ENCODE data around the gene GRIFIN.
A peak's percentile ranks its signal among the peaks of the same experiment; 100 is the strongest.
"Not testable (repeated sequence)": the region's sequence is repeated elsewhere in the genome, so short reads cannot be mapped to it uniquely, and the experiment has no call there.

The GRIFIN gene

DNA sequence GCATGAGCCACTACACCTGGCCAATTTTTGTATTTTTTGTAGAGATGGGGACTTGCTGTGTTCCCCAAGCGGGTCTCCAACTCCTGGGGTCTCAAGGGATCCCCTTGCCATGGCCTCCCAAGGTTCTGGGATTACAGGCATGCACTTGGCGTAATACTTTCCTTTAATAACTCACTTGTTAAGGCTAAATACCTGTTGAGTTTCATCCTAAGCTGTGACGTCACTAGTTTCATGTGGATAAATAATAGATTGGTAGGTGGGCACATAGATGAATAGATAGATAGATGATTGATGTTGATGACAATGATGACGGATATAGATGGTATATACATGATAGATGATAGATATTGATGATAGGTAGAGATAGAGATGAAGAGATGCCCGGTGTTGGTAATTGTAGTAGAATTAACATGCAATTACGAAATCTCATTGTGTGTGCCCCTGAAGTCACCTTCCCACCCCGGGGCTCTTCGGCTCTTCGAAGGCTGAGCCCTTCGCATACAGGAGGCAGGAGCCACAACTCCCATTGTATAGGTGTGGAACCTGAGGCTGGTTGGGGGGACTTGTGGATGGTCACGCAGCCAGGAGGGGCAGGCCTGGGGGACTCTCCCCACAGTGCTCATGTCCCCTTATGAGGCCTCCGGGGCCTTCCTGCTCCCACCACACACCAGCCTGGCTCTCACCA, 2.6 kb downstream of the GRIFIN start:
- TF ChIP-seq, protein P1, sequence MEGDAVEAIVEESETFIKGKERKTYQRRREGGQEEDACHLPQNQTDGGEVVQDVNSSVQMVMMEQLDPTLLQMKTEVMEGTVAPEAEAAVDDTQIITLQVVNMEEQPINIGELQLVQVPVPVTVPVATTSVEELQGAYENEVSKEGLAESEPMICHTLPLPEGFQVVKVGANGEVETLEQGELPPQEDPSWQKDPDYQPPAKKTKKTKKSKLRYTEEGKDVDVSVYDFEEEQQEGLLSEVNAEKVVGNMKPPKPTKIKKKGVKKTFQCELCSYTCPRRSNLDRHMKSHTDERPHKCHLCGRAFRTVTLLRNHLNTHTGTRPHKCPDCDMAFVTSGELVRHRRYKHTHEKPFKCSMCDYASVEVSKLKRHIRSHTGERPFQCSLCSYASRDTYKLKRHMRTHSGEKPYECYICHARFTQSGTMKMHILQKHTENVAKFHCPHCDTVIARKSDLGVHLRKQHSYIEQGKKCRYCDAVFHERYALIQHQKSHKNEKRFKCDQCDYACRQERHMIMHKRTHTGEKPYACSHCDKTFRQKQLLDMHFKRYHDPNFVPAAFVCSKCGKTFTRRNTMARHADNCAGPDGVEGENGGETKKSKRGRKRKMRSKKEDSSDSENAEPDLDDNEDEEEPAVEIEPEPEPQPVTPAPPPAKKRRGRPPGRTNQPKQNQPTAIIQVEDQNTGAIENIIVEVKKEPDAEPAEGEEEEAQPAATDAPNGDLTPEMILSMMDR (IDR thresholded peaks at IDR 0.05; ENCODE audit: low read depth, low read length): no peak
- DNase-seq: no peak
- no peaks in the 10 kb centered on the region for H3K27me3 ChIP-seq (ENCODE audit: insufficient read depth, low read depth, severe bottlenecking)
- H3K9me3 ChIP-seq (ENCODE audit: severe bottlenecking): no peaks in the 10 kb centered on the region
- no peak overlapping the region for H3K4me3 ChIP-seq (ENCODE audit: low read depth, low read length)
- no peaks in the 10 kb centered on the region for H3K36me3 ChIP-seq
- H3K27ac ChIP-seq: no peak overlapping the region

DNA sequence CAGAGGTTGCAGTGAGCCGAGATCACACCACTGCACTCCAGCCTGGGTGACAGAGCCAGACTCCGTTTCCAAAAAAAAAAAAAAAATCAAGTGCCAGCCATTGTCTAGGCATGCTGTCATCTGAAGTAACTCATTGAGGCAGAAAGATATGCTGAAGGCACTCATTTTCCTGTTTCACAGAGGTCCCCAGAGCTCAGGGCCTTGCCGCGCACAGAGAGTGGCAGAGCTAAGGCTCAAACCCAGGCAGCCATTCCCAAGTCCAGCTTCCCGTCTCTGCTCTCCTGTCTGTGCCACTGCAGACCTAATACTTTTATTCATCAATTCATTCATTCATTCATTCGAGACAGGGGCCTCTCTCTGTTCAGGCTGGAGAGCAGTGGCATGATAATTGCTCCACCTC, 3.5 kb downstream of the GRIFIN start:
- TF ChIP-seq, protein P1 (IDR thresholded peaks at IDR 0.05; ENCODE audit: low read depth, low read length): no peak

DNA sequence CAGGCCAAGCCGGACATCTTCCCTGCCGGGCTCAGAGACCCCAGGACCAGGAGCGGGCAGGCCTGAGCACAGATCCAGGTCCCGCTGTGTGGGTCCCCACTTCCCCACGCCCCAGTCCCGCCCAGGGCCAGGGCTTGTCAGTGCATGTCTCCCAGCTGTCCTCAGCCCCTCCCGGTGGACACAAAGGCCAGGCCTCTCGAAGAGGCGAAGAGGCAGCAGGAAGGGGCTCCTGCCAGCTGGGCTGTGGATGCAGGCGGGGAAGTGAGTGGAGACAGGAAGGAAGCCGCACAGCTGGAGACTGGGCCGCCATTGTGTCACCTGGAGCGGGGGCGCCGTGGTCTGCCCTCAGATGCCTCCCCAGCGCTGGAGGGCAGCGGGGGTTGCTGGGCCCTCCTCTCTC, 4.8 kb downstream of the GRIFIN start:
- Histone ChIP-seq H3K36me3 (no peaks in the 10 kb centered on the region), H3K27me3 (ENCODE audit: insufficient read depth, low read depth, severe bottlenecking) (no peaks in the 10 kb centered on the region), H3K9me3 (ENCODE audit: severe bottlenecking) (no peaks in the 10 kb centered on the region), H3K4me3 (ENCODE audit: low read depth, low read length) (no peak overlapping the region), H3K27ac (peak overlapping the region; percentile 16; the same call in 1 of the 2 replicates)
- TF ChIP-seq, protein P1 (IDR thresholded peaks at IDR 0.05; ENCODE audit: low read depth, low read length): no peak
- peak; percentile 55 for DNase-seq

More for the DNA sequence above, 3.5 kb downstream of the GRIFIN start:
- H3K27ac ChIP-seq: no peak overlapping the region
- no peaks in the 10 kb centered on the region for H3K36me3 ChIP-seq
- no peaks in the 10 kb centered on the region for H3K27me3 ChIP-seq (ENCODE audit: insufficient read depth, low read depth, severe bottlenecking)
- DNase-seq: no peak
- no peaks in the 10 kb centered on the region for H3K9me3 ChIP-seq (ENCODE audit: severe bottlenecking)
- no peak overlapping the region for H3K4me3 ChIP-seq (ENCODE audit: low read depth, low read length)

DNA sequence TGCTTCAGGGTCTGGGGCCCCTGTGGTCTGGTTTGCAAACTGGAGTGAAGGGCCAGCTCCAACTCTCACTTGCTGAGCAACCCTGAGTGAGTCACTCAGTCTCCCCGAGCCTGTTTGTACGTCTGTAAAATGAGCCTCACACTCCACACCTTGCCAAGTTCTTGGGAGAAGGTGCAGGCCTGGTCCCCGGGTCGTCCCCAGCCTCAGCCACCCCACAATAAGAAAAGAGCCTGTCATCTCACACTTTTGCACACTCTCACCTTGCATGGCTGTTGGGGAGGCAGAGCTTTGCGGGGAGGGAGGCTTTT, 5.2 kb downstream of the GRIFIN start:
- no peaks in the 10 kb centered on the region for H3K36me3 ChIP-seq
- H3K27ac ChIP-seq: no peak overlapping the region
- TF ChIP-seq, protein P1 (IDR thresholded peaks at IDR 0.05; ENCODE audit: low read depth, low read length): no peak
- H3K4me3 ChIP-seq (ENCODE audit: low read depth, low read length): no peak overlapping the region
- H3K9me3 ChIP-seq (ENCODE audit: severe bottlenecking): no peaks in the 10 kb centered on the region
- DNase-seq: no peak
- no peaks in the 10 kb centered on the region for H3K27me3 ChIP-seq (ENCODE audit: insufficient read depth, low read depth, severe bottlenecking)

DNA sequence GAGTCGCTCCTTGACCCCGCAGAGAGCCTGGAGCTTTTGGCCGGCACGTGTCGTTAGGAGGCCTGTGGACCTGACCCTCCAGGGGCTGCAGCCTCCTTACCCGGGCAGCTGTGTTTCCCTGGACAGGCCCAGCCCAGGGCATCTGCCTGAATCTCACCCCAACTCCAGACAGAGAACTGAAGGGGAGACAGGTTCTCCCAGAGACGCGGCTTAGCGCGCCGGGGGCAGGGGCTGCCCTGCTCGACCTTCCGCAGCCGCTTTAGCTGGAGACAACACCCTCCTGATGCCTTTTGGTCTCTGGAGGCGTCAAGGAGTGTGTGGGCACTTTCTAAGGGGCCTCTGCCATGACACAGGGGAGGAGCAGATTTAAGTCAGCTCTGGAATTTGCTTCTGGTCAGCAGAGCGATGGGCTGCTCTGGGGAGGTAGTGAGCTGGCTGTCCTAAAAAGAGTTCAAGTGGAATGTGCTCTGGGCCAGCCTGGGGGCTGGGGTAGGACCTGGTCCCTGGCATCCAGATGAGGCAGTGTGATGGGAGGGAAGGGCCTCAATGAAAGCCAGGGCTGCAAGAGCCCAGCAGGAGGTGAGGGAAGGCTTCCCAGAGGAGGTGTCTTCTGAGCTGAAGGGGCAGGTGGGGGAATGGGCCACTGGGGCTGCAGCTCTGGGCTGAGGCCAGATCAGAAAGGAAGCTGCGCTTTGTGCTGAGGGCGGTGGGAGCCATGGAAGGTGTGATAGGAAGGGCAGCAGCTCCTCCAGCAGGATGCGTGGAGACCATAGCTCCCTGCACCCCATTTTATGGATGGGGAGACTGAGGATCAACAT, 5.8 kb downstream of the GRIFIN start:
- H3K36me3 ChIP-seq: no peaks in the 10 kb centered on the region
- H3K9me3 ChIP-seq (ENCODE audit: severe bottlenecking): no peaks in the 10 kb centered on the region
- H3K27ac ChIP-seq: no peak overlapping the region
- no peaks in the 10 kb centered on the region for H3K27me3 ChIP-seq (ENCODE audit: insufficient read depth, low read depth, severe bottlenecking)
- no peak overlapping the region for H3K4me3 ChIP-seq (ENCODE audit: low read depth, low read length)
- TF ChIP-seq, protein P1 (IDR thresholded peaks at IDR 0.05; ENCODE audit: low read depth, low read length): no peak
- DNase-seq: no peak

DNA sequence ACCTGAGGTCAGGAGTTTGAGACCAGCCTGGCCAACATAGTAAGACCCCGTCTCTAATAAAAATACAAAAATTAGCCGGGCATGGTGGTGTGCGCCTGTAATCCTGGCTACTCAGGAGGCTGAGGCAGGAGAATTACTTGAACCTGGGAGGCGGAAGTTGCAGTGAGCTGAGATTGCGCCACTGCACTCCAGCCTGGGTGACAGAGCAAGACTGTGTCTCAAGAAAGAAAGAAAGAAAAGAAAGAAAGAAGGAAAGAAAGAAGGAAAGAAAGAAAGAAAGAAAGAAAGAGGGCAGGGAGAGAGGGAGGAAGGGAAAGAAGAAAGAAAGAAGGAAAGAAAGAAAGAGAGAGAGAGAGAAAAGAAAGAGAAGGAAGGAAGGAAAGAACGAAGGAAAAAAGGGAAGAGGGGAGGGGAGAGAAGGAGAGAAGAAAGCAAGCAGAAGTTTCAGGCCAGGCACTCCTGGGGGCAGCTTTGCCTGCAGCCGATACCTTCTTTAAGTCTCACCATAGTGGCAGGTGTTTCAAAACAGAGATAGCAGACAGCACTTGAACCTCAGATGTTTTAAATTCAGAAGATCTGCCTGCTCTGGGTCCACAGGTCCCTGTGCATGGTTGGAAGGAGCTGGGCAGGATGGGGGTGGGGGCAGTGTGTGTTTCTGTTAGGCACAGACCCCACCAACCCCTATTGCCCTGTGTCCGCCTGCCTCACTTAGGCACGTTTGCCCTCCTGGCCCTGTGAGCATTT, 6.6 kb downstream of the GRIFIN start:
- not testable (repeated sequence) for DNase-seq

More for the DNA sequence above, 6.6 kb downstream of the GRIFIN start:
- H3K36me3 ChIP-seq; H3K9me3 ChIP-seq (ENCODE audit: severe bottlenecking); H3K27me3 ChIP-seq (ENCODE audit: insufficient read depth, low read depth, severe bottlenecking); H3K27ac ChIP-seq; H3K4me3 ChIP-seq (ENCODE audit: low read depth, low read length): not testable (repeated sequence)
